GM21529 (cell line): ENCODE results near the gene BAIAP2L2.
"Not testable (repeated sequence)": the region's sequence is repeated elsewhere in the genome, so short reads cannot be mapped to it uniquely, and the experiment has no call there.

Experiments used
- ATAC-seq: cut with Tn5 transposase; IDR thresholded peaks from one replicate; pipeline ENCODE4 v1.9.1; 2021; ENCODE audit not compliant: unreplicated experiment

The BAIAP2L2 gene

GRCh38 chr22:38081941-38082828, 28.3 kb downstream of the BAIAP2L2 start:
- ATAC-seq = no peak

- ATAC-seq = no peak
Measured at GRCh38 chr22:38081636-38081940, 28.9 kb downstream of the BAIAP2L2 start.

- ATAC-seq = no peak
Measured at GRCh38 chr22:38080850-38081635, 29.4 kb downstream of the BAIAP2L2 start.

- no peak for ATAC-seq
Measured at GRCh38 chr22:38080474-38080849, 30.0 kb downstream of the BAIAP2L2 start.

GRCh38 chr22:38079804-38080203, 30.7 kb downstream of the BAIAP2L2 start:
- no peak for ATAC-seq

GRCh38 chr22:38079208-38079607, 31.3 kb downstream of the BAIAP2L2 start:
- not testable (repeated sequence) for ATAC-seq

GRCh38 chr22:38078046-38078840, 32.2 kb downstream of the BAIAP2L2 start:
- ATAC-seq = no peak

GRCh38 chr22:38077595-38077994, 32.9 kb downstream of the BAIAP2L2 start:
- ATAC-seq = no peak

GRCh38 chr22:38077096-38077495, 33.4 kb downstream of the BAIAP2L2 start:
- ATAC-seq = no peak

GRCh38 chr22:38075961-38076360, 34.5 kb downstream of the BAIAP2L2 start:
- no peak for ATAC-seq

- no peak for ATAC-seq
Measured at GRCh38 chr22:38075105-38075825, 35.2 kb downstream of the BAIAP2L2 start.

GRCh38 chr22:38074181-38075104, 36.0 kb downstream of the BAIAP2L2 start:
- ATAC-seq = no peak

- no peak for ATAC-seq
Measured at GRCh38 chr22:38073150-38074130, 37.0 kb downstream of the BAIAP2L2 start.

GRCh38 chr22:38072322-38073149, 37.9 kb downstream of the BAIAP2L2 start:
- ATAC-seq = no peak

GRCh38 chr22:38071421-38072321, 38.8 kb downstream of the BAIAP2L2 start:
- no peak for ATAC-seq

GRCh38 chr22:38070250-38070921, 40.1 kb downstream of the BAIAP2L2 start:
- no peak for ATAC-seq
